ENCODE data around the gene MTM1.

- no peak for TF ChIP-seq MXI1 (IDR thresholded peaks at IDR 0.05; ENCODE audit: low read depth, low read length)
- no peak for TF ChIP-seq CTCF (IDR thresholded peaks at IDR 0.05)
- TF ChIP-seq TAF1 (IDR thresholded peaks at IDR 0.05; ENCODE audit: borderline replicate concordance, low read depth, low read length) = no peak
- TF ChIP-seq EP300 (IDR thresholded peaks at IDR 0.05; ENCODE audit: borderline replicate concordance in 1 of 2, low read depth in 1 of 2, low read length in 1 of 2) = no peak
Observed at GRCh38 chrX:150569155-150569477, 695 bp downstream of the MTM1 start.
